GM18909 (cell line): ENCODE measurements around the gene ZCCHC7.

Experiments
- ATAC-seq: cut with Tn5 transposase; IDR thresholded peaks from one replicate; pipeline ENCODE4 v1.9.1; 2021; ENCODE audit warnings: mild to moderate bottlenecking; ENCODE audit not compliant: unreplicated experiment, poor library complexity

ZCCHC7 gene

GRCh38 chr9:37327553-37327952, 207.2 kb downstream of the ZCCHC7 start:
- no peak for ATAC-seq

- no peak for ATAC-seq
Observed at GRCh38 chr9:37328556-37329227, 208.3 kb downstream of the ZCCHC7 start.

- peak; percentile 64 for ATAC-seq
Observed at GRCh38 chr9:37329576-37329975, 209.2 kb downstream of the ZCCHC7 start.

GRCh38 chr9:37331871-37332270, 211.5 kb downstream of the ZCCHC7 start:
- ATAC-seq = no peak

GRCh38 chr9:37332578-37332977, 212.2 kb downstream of the ZCCHC7 start:
- ATAC-seq = no peak

- ATAC-seq = no peak
Observed at GRCh38 chr9:37333288-37333687, 212.9 kb downstream of the ZCCHC7 start.

- no peak for ATAC-seq
Observed at GRCh38 chr9:37335238-37335637, 214.9 kb downstream of the ZCCHC7 start.

- ATAC-seq = no peak
Observed at GRCh38 chr9:37336150-37336549, 215.8 kb downstream of the ZCCHC7 start.

GRCh38 chr9:37337301-37337890, 217.0 kb downstream of the ZCCHC7 start:
- no peak for ATAC-seq

GRCh38 chr9:37338218-37338617, 217.8 kb downstream of the ZCCHC7 start:
- no peak for ATAC-seq

- ATAC-seq = no peak
Observed at GRCh38 chr9:37339923-37340322, 219.5 kb downstream of the ZCCHC7 start.

- ATAC-seq = no peak
Observed at GRCh38 chr9:37340961-37341360, 220.6 kb downstream of the ZCCHC7 start.

- ATAC-seq = no peak
Observed at GRCh38 chr9:37341704-37342103, 221.3 kb downstream of the ZCCHC7 start.

- no peak for ATAC-seq
Observed at GRCh38 chr9:37342493-37342892, 222.1 kb downstream of the ZCCHC7 start.

- no peak for ATAC-seq
Observed at GRCh38 chr9:37342895-37343294, 222.5 kb downstream of the ZCCHC7 start.

- no peak for ATAC-seq
Observed at GRCh38 chr9:37343724-37344123, 223.3 kb downstream of the ZCCHC7 start.

- no peak for ATAC-seq
Observed at GRCh38 chr9:37345038-37345437, 224.7 kb downstream of the ZCCHC7 start.

- ATAC-seq = no peak
Observed at GRCh38 chr9:37348917-37349316, 228.5 kb downstream of the ZCCHC7 start.

- ATAC-seq = no peak
Observed at GRCh38 chr9:37350486-37351190, 230.3 kb downstream of the ZCCHC7 start.

GRCh38 chr9:37353791-37354190, 233.4 kb downstream of the ZCCHC7 start:
- no peak for ATAC-seq

- ATAC-seq = no peak
Observed at GRCh38 chr9:37362430-37362829, 242.1 kb downstream of the ZCCHC7 start.

- ATAC-seq = no peak
Observed at GRCh38 chr9:37363124-37363523, 242.8 kb downstream of the ZCCHC7 start.
